DND-41 (cell line): Measurements from ENCODE around the gene CHSY3.

Source experiments
- CTCF ChIP-seq: IDR thresholded peaks from 2 replicates; pipeline ENCODE4 v1.5.1; 2012; ENCODE audit warnings: borderline replicate concordance, low read length, moderate library complexity, mild to moderate bottlenecking; ENCODE audit not compliant: poor library complexity, severe bottlenecking; ENCODE audit errors: extremely low read depth
- EZH2 ChIP-seq: IDR thresholded peaks from 3 replicates; pipeline ENCODE4 v1.6.1; 2012; ENCODE audit warnings: borderline replicate concordance, low read depth, mild to moderate bottlenecking, moderate library complexity, low read length, inconsistent platforms; ENCODE audit not compliant: severe bottlenecking

GRCh38 chr5:129988453-129988852, 84.2 kb downstream of the CHSY3 start:
- TF ChIP-seq CTCF (no peak), EZH2 (no peak)
